ENCODE results near the gene ZNF574.

The ZNF574 gene

GRCh38 chr19:42053037-42053935, 22.7 kb upstream of the ZNF574 start:
- intact Hi-C loops (cut with DNase I), result no loop called here
- peak in 1 of 10 donors; percentile 46 for DNase-seq

GRCh38 chr19:42054205-42054604, 21.8 kb upstream of the ZNF574 start:
- peak in 1 of 10 donors; percentile 64 for DNase-seq

GRCh38 chr19:42057846-42058245, 18.1 kb upstream of the ZNF574 start:
- intact Hi-C loops (cut with DNase I), result no loop called here
- DNase-seq, result peak in 1 of 10 donors; percentile 82

More at GRCh38 chr19:42054205-42054604, 21.8 kb upstream of the ZNF574 start:
- intact Hi-C loops (cut with DNase I), result no loop called here

GRCh38 chr19:42059196-42059595, 16.8 kb upstream of the ZNF574 start:
- intact Hi-C loops (cut with DNase I), result no loop called here
- DNase-seq, result peak in 2 of 10 donors; percentile 43 to 63

GRCh38 chr19:42060117-42060516, 15.8 kb upstream of the ZNF574 start:
- intact Hi-C loops (cut with DNase I), result no loop called here

GRCh38 chr19:42062381-42062780, 13.6 kb upstream of the ZNF574 start:
- DNase-seq, result peak in 1 of 10 donors; percentile 72
- intact Hi-C loops (cut with DNase I), result no loop called here

More at GRCh38 chr19:42060117-42060516, 15.8 kb upstream of the ZNF574 start:
- peak in 1 of 10 donors; percentile 25 for DNase-seq

GRCh38 chr19:42064432-42064831, 11.5 kb upstream of the ZNF574 start:
- intact Hi-C loops (cut with DNase I), result no loop called here
- no peak for DNase-seq

GRCh38 chr19:42065051-42065450, 10.9 kb upstream of the ZNF574 start:
- intact Hi-C loops (cut with DNase I), result no loop called here
- peak in 2 of 10 donors; percentile 75 to 80 for DNase-seq

GRCh38 chr19:42065511-42065910, 10.5 kb upstream of the ZNF574 start:
- intact Hi-C loops (cut with DNase I), result no loop called here
- DNase-seq, result peak in 1 of 10 donors; percentile 67

- intact Hi-C loops (cut with DNase I), result no loop called here
Measured at GRCh38 chr19:42066075-42066754, 9.8 kb upstream of the ZNF574 start.

GRCh38 chr19:42067315-42067888, 8.6 kb upstream of the ZNF574 start:
- peak in 3 of 10 donors; percentile 21 to 87 (median 24) for DNase-seq
- intact Hi-C loops (cut with DNase I), result no loop called here

More at GRCh38 chr19:42066075-42066754, 9.8 kb upstream of the ZNF574 start:
- peak in 8 of 10 donors; percentile 53 to 95 (median 77) for DNase-seq

- intact Hi-C loops (cut with DNase I), result no loop called here
- peak in 1 of 10 donors; percentile 44 for DNase-seq
Measured at GRCh38 chr19:42068361-42068755, 7.6 kb upstream of the ZNF574 start.

GRCh38 chr19:42068756-42069571, 7.0 kb upstream of the ZNF574 start:
- intact Hi-C loops (cut with DNase I), result no loop called here
- peak in 1 of 10 donors; percentile 67 for DNase-seq

- intact Hi-C loops (cut with DNase I), result no loop called here
- DNase-seq, result peak in 9 of 10 donors; percentile 30 to 94 (median 57)
Measured at GRCh38 chr19:42069619-42070351, 6.2 kb upstream of the ZNF574 start, which contains the start of gene GRIK5. GRIK5 (minus strand) TSS chr19:42070206; CDS start chr19:42065770, 4,436 bp downstream.

- peak in 1 of 10 donors; percentile 77 for DNase-seq
- intact Hi-C loops (cut with DNase I), result no loop called here
Measured at GRCh38 chr19:42071247-42071646, 4.7 kb upstream of the ZNF574 start.

- peak in 1 of 10 donors; percentile 76 for DNase-seq
- intact Hi-C loops (cut with DNase I), result no loop called here
Measured at GRCh38 chr19:42074513-42075363, 1.2 kb upstream of the ZNF574 start.

GRCh38 chr19:42075364-42075615, 676 bp upstream of the ZNF574 start:
- no peak for DNase-seq
- intact Hi-C loops (cut with DNase I), result no loop called here

GRCh38 chr19:42076380-42076944, 496 bp downstream of the ZNF574 start:
- intact Hi-C loops (cut with DNase I), result no loop called here
- peak in 2 of 10 donors; percentile 21 to 28 for DNase-seq

Data from posterior cingulate gyrus (tissue), 11 donors.